Measurements from ENCODE around the gene UGT3A2.

The UGT3A2 gene

GRCh38 chr5:36055984-36056383 lies 10.7 kb downstream of the UGT3A2 start:
- TF ChIP-seq EP300 (IDR thresholded peaks at IDR 0.05; ENCODE audit: borderline replicate concordance) (no peak), RAD21 (IDR thresholded peaks at IDR 0.05; ENCODE audit: low read depth) (no peak), MAX (IDR thresholded peaks at IDR 0.05) (no peak), REST (IDR thresholded peaks at IDR 0.05; ENCODE audit: low read depth) (no peak), CEBPB (IDR thresholded peaks at IDR 0.05) (no peak), NFIC (IDR thresholded peaks at IDR 0.05) (no peak), CREB1 (IDR thresholded peaks at IDR 0.05; ENCODE audit: low read depth) (no peak), EGR1 (IDR thresholded peaks at IDR 0.05) (no peak), USF1 (IDR thresholded peaks at IDR 0.05) (no peak), TAF1 (IDR thresholded peaks at IDR 0.05; ENCODE audit: low read depth) (no peak), ZBTB7A (IDR thresholded peaks at IDR 0.05; ENCODE audit: low read depth) (no peak), YY1 (IDR thresholded peaks at IDR 0.05; ENCODE audit: low read depth) (no peak), FOXM1 (IDR thresholded peaks at IDR 0.05; ENCODE audit: borderline replicate concordance, low read depth) (no peak), TEAD4 (IDR thresholded peaks at IDR 0.05) (no peak), TCF12 (IDR thresholded peaks at IDR 0.05; ENCODE audit: low read depth) (no peak)

GRCh38 chr5:36054647-36055046 lies 12.0 kb downstream of the UGT3A2 start:
- no peak for TF ChIP-seq REST (IDR thresholded peaks at IDR 0.05; ENCODE audit: low read depth)
- no peak for TF ChIP-seq NFIC (IDR thresholded peaks at IDR 0.05)
- no peak for TF ChIP-seq TAF1 (IDR thresholded peaks at IDR 0.05; ENCODE audit: low read depth)
- TF ChIP-seq ZBTB7A (IDR thresholded peaks at IDR 0.05; ENCODE audit: low read depth): no peak
- no peak for TF ChIP-seq USF1 (IDR thresholded peaks at IDR 0.05)
- TF ChIP-seq FOXM1 (IDR thresholded peaks at IDR 0.05; ENCODE audit: borderline replicate concordance, low read depth): no peak
- no peak for TF ChIP-seq CEBPB (IDR thresholded peaks at IDR 0.05)
- no peak for TF ChIP-seq EGR1 (IDR thresholded peaks at IDR 0.05)

GRCh38 chr5:36052538-36052937 lies 14.1 kb downstream of the UGT3A2 start:
- TF ChIP-seq TEAD4 (IDR thresholded peaks at IDR 0.05) (no peak), CREB1 (IDR thresholded peaks at IDR 0.05; ENCODE audit: low read depth) (no peak), TAF1 (IDR thresholded peaks at IDR 0.05; ENCODE audit: low read depth) (no peak), REST (IDR thresholded peaks at IDR 0.05; ENCODE audit: low read depth) (no peak), TCF12 (IDR thresholded peaks at IDR 0.05; ENCODE audit: low read depth) (no peak), CEBPB (IDR thresholded peaks at IDR 0.05) (no peak), RAD21 (IDR thresholded peaks at IDR 0.05; ENCODE audit: low read depth) (no peak), EP300 (IDR thresholded peaks at IDR 0.05; ENCODE audit: borderline replicate concordance) (no peak), NFIC (IDR thresholded peaks at IDR 0.05) (no peak), EGR1 (IDR thresholded peaks at IDR 0.05) (no peak), YY1 (IDR thresholded peaks at IDR 0.05; ENCODE audit: low read depth) (no peak), ZBTB7A (IDR thresholded peaks at IDR 0.05; ENCODE audit: low read depth) (no peak), FOXM1 (IDR thresholded peaks at IDR 0.05; ENCODE audit: borderline replicate concordance, low read depth) (no peak), MAX (IDR thresholded peaks at IDR 0.05) (no peak), USF1 (IDR thresholded peaks at IDR 0.05) (no peak)

GRCh38 chr5:36049949-36050348 lies 16.7 kb downstream of the UGT3A2 start:
- TF ChIP-seq FOXM1 (IDR thresholded peaks at IDR 0.05; ENCODE audit: borderline replicate concordance, low read depth) (no peak), USF1 (IDR thresholded peaks at IDR 0.05) (no peak), REST (IDR thresholded peaks at IDR 0.05; ENCODE audit: low read depth) (no peak), NFIC (IDR thresholded peaks at IDR 0.05) (no peak), TAF1 (IDR thresholded peaks at IDR 0.05; ENCODE audit: low read depth) (no peak), EGR1 (IDR thresholded peaks at IDR 0.05) (no peak), MAX (IDR thresholded peaks at IDR 0.05) (no peak), CEBPB (IDR thresholded peaks at IDR 0.05) (no peak), EP300 (IDR thresholded peaks at IDR 0.05; ENCODE audit: borderline replicate concordance) (no peak), TEAD4 (IDR thresholded peaks at IDR 0.05) (no peak), YY1 (IDR thresholded peaks at IDR 0.05; ENCODE audit: low read depth) (no peak)

All from Ishikawa (cell line).